H9 (cell line): ENCODE results near the gene ZBTB47. TPM values are rescaled to one million over a fixed set of nuclear protein-coding genes. Genes with fewer than 3 reads are reported as not detected.

ENCODE experiments used
- DNase-seq: peaks from one replicate; pipeline ENCODE4 v3.0.0-alpha.2; 2017
- H2AFZ ChIP-seq: one replicate; pipeline ENCODE4 v1.6.1; 2013; ENCODE audit warnings: mild to moderate bottlenecking, low read length, control low read depth, moderate library complexity
- H2AK5ac ChIP-seq: 2 replicates; pipeline ENCODE4 v1.6.1; 2013; ENCODE audit warnings: low read length, control low read depth, mixed read lengths; ENCODE audit not compliant: insufficient read length
- H2BK120ac ChIP-seq: one replicate; pipeline ENCODE4 v1.6.1; 2013; ENCODE audit warnings: low read depth, mild to moderate bottlenecking, low read length, control low read depth, inconsistent platforms; ENCODE audit not compliant: poor library complexity, severe bottlenecking
- H2BK12ac ChIP-seq: 2 replicates; pipeline ENCODE4 v1.6.1; 2013; ENCODE audit warnings: low read length, control low read depth, mixed read lengths, low read depth; ENCODE audit not compliant: insufficient read length
- H2BK15ac ChIP-seq: 2 replicates; pipeline ENCODE4 v1.6.1; 2013; ENCODE audit warnings: low read depth, low read length, control low read depth
- H2BK20ac ChIP-seq: one replicate; pipeline ENCODE4 v1.6.1; 2013; ENCODE audit warnings: low read depth, mild to moderate bottlenecking, low read length, control low read depth, inconsistent platforms; ENCODE audit not compliant: poor library complexity, severe bottlenecking
- H2BK5ac ChIP-seq: 2 replicates; pipeline ENCODE4 v1.6.1; 2013; ENCODE audit warnings: low read length, control low read depth, mixed read lengths; ENCODE audit not compliant: insufficient read length
- H3K14ac ChIP-seq: 2 replicates; pipeline ENCODE4 v1.6.1; 2013; ENCODE audit warnings: low read length, control low read depth; ENCODE audit not compliant: insufficient read depth
- H3K18ac ChIP-seq: 2 replicates; pipeline ENCODE4 v1.6.1; 2013; ENCODE audit warnings: low read depth, mild to moderate bottlenecking, mixed read lengths, low read length, control low read depth; ENCODE audit not compliant: insufficient read length
- H3K23ac ChIP-seq: 2 replicates; pipeline ENCODE4 v1.6.1; 2013; ENCODE audit warnings: low read length, control low read depth, mixed read lengths, low read depth; ENCODE audit not compliant: insufficient read length
- H3K23me2 ChIP-seq: 2 replicates; pipeline ENCODE4 v1.6.1; 2013; ENCODE audit warnings: low read depth, mild to moderate bottlenecking, mixed read lengths, low read length, control low read depth; ENCODE audit not compliant: insufficient read length, poor library complexity, severe bottlenecking
- H3K27ac ChIP-seq: 2 replicates; pipeline ENCODE4 v1.5.1; 2013; ENCODE audit warnings: low read length, control low read depth, mixed read lengths, low read depth; ENCODE audit not compliant: insufficient read length
- H3K27me3 ChIP-seq: 2 replicates; pipeline ENCODE4 v1.6.1; 2013; ENCODE audit warnings: low read length, control low read depth, inconsistent platforms; ENCODE audit not compliant: insufficient read depth
- H3K4ac ChIP-seq: 2 replicates; pipeline ENCODE4 v1.6.1; 2013; ENCODE audit warnings: low read depth, mild to moderate bottlenecking, control low read depth, inconsistent platforms, low read length, moderate library complexity
- H3K4me1 ChIP-seq: 2 replicates; pipeline ENCODE4 v1.6.1; 2013; ENCODE audit warnings: low read length, control low read depth, inconsistent platforms; ENCODE audit not compliant: insufficient read depth
- H3K4me2 ChIP-seq: 2 replicates; pipeline ENCODE4 v1.6.1; 2013; ENCODE audit warnings: low read length, control low read depth, mixed read lengths; ENCODE audit not compliant: insufficient read length, insufficient read depth
- H3K56ac ChIP-seq: 2 replicates; pipeline ENCODE4 v1.6.1; 2013; ENCODE audit warnings: low read depth, mild to moderate bottlenecking, mixed read lengths, low read length, control low read depth; ENCODE audit not compliant: insufficient read length
- H3K79me1 ChIP-seq: 2 replicates; pipeline ENCODE4 v1.6.1; 2013; ENCODE audit warnings: low read depth, mild to moderate bottlenecking, moderate library complexity, low read length, control low read depth, inconsistent platforms; ENCODE audit not compliant: insufficient read depth, poor library complexity, severe bottlenecking
- H3K79me2 ChIP-seq: 2 replicates; pipeline ENCODE4 v1.6.1; 2013; ENCODE audit warnings: low read length, control low read depth, inconsistent platforms; ENCODE audit not compliant: insufficient read depth
- H3K9ac ChIP-seq: 2 replicates; pipeline ENCODE4 v1.6.1; 2013; ENCODE audit warnings: low read length, control low read depth, mixed read lengths; ENCODE audit not compliant: insufficient read length; ENCODE audit errors: extremely low read depth
- H3K9me3 ChIP-seq: one replicate; pipeline ENCODE4 v1.6.1; 2013; ENCODE audit warnings: low read depth, low read length, inconsistent platforms; ENCODE audit not compliant: control insufficient read depth
- H3T11ph ChIP-seq: one replicate; pipeline ENCODE4 v1.6.1; 2013; ENCODE audit warnings: mild to moderate bottlenecking, low read length, control low read depth, inconsistent platforms
- H4K20me1 ChIP-seq: one replicate; pipeline ENCODE4 v1.6.1; 2013; ENCODE audit not compliant: control insufficient read depth, insufficient read length, insufficient read depth
- H4K5ac ChIP-seq: 2 replicates; pipeline ENCODE4 v1.6.1; 2013; ENCODE audit warnings: low read depth, mild to moderate bottlenecking, mixed read lengths, low read length, control low read depth; ENCODE audit not compliant: insufficient read length
- H4K8ac ChIP-seq: replicated peaks from 2 replicates; pipeline ENCODE4 v1.6.1; 2013; ENCODE audit warnings: low read length, control low read depth, mixed read lengths, low read depth; ENCODE audit not compliant: insufficient read length
- H4K91ac ChIP-seq: 2 replicates; pipeline ENCODE4 v1.6.1; 2013; ENCODE audit warnings: low read depth, mild to moderate bottlenecking, moderate library complexity, mixed read lengths, low read length, control low read depth; ENCODE audit not compliant: insufficient read length
- H3K27ac Mint-ChIP-seq, 3 experiments: 2 replicates in 2 of 3; 3 replicates in 1 of 3; pipeline ENCODE4 v1.8.0; 2020 to 2021; ENCODE audit warnings: mixed read lengths in 3 of 3, mild to moderate bottlenecking in 1 of 3, moderate library complexity in 1 of 3
- H3K27me3 Mint-ChIP-seq: 2 replicates; pipeline ENCODE4 v1.8.0; 2021; ENCODE audit warnings: low read depth, mild to moderate bottlenecking, moderate library complexity, mixed read lengths
- H3K36me3 Mint-ChIP-seq, 3 experiments: 2 replicates in 2 of 3; 3 replicates in 1 of 3; pipeline ENCODE4 v1.8.0; 2020 to 2021; ENCODE audit warnings: low read depth in 3 of 3, mixed read lengths in 3 of 3; ENCODE audit not compliant: insufficient read depth in 1 of 3
- H3K4me1 Mint-ChIP-seq, 2 experiments: 2 replicates each; pipeline ENCODE4 v1.8.0; 2020; ENCODE audit warnings: mixed read lengths in 2 of 2
- H3K4me3 Mint-ChIP-seq, 2 experiments: 2 replicates in 1 of 2; 3 replicates in 1 of 2; pipeline ENCODE4 v1.8.0; 2020 to 2021; ENCODE audit warnings: mild to moderate bottlenecking in 2 of 2, mixed read lengths in 2 of 2, moderate library complexity in 1 of 2
- H3K9me3 Mint-ChIP-seq, 2 experiments: 2 replicates in 1 of 2; 3 replicates in 1 of 2; pipeline ENCODE4 v1.8.0; 2020; ENCODE audit warnings: mild to moderate bottlenecking in 2 of 2, mixed read lengths in 2 of 2, moderate library complexity in 1 of 2
- CTCF ChIP-seq: fragments of 200-600 bp; sonication (generic); conservative IDR thresholded peaks from 3 replicates; pipeline ENCODE4 v1.8.0; 2021; ENCODE audit warnings: antibody characterized with exemption, mild to moderate bottlenecking
- WGBS: extraction: QIAGEN DNeasy Blood & Tissue Kit; methylation state at CpG from one replicate; pipeline ENCODE4 v1.1.7; 2013; ENCODE audit warnings: missing lambda C conversion rate, low lambda C conversion rate, mixed read lengths; ENCODE audit not compliant: insufficient read length; ENCODE audit errors: extremely low coverage; 5-methylcytosine and 5-hydroxymethylcytosine counted together
- total RNA-seq: library from RNA; stranded (reverse); gene quantifications from 2 replicates; pipeline ENCODE4 v1.2.1, GENCODE V29; 2021

The ZBTB47 gene
- total RNA-seq, 1 experiment from 2014 or later: 3.6 TPM

DNA sequence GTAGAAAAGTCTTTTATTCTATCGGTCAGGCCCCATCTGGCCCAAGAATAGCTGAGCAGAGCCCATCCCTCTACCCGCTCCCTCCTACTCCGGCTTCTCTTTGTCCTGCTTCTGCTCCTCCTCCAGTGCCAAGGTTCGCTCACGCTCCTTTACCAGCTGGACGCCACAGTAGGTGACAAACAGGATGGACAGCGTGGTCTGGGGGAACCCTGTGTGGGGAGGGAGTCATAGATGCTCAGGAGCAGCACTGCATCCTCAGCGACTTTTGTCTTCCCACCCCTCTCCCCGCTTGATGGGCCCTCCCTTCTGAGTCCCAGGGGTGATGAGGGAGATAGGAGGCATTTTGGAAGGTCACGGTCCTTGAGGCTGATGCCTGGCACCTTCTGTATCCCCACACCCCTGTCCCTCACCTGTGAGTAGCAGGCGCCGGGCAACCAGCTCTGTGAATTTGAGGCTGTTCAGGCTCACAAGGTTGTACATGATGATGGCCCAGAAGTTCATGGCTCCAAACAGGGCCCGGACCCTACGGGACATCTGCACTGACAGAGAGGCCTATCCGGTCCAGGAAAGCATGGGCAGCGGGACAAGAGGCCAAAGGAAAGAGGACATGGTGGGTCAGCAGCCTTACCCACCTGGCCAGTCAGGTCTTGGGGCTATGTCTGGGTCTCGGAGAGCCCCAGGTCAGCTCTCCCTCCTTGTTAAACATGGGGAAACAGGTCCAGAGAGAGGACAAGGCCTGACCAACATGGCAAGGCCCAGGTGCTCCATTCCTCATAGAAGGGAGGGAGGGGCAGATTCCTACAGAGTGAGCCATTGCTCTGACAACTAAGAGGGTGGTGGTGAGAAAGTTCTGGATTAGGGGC lies 39.4 kb downstream of the ZBTB47 start:
- no peak overlapping the region for H3K9ac ChIP-seq
- H3T11ph ChIP-seq: no peak overlapping the region
- H3K14ac ChIP-seq: no peak overlapping the region; the same call in 1 of the 2 replicates
- Mint-ChIP-seq H3K36me3 (no peaks in the 10 kb centered on the region; a peak in 1 of 7 replicates), H3K4me3 (no peak overlapping the region), H3K27me3 (peaks cover 9% of the 10 kb centered on the region), H3K4me1 (peaks cover 19 to 25% of the 10 kb centered on the region in 2 experiments), H3K9me3 (no peaks in the 10 kb centered on the region), H3K27ac (no peak overlapping the region)
- H3K4me2 ChIP-seq: no peak overlapping the region
- H3K18ac ChIP-seq: no peak overlapping the region
- TF ChIP-seq CTCF: no peak
- H4K91ac ChIP-seq: no peak overlapping the region
- no peak overlapping the region for H2BK120ac ChIP-seq
- H4K8ac ChIP-seq: no peak overlapping the region
- H3K27me3 ChIP-seq: no peaks in the 10 kb centered on the region; the same call in 1 of the 2 replicates
- H2AK5ac ChIP-seq: no peak overlapping the region
- no peak overlapping the region for H3K27ac ChIP-seq
- no peak overlapping the region for H2BK15ac ChIP-seq
- H3K79me1 ChIP-seq: no peaks in the 10 kb centered on the region
- no peaks in the 10 kb centered on the region for H3K79me2 ChIP-seq
- H2BK12ac ChIP-seq: no peak overlapping the region
- no peaks in the 10 kb centered on the region for H3K9me3 ChIP-seq
- no peaks in the 10 kb centered on the region for H3K23me2 ChIP-seq
- WGBS: no CpG with 5 or more reads among the region's 17 CpGs
- no peak overlapping the region for H3K23ac ChIP-seq
- no peaks in the 10 kb centered on the region for H4K20me1 ChIP-seq
- H3K4me1 ChIP-seq: no peaks in the 10 kb centered on the region; the same call in 1 of the 2 replicates
- DNase-seq: no peak
- H2BK20ac ChIP-seq: no peak overlapping the region
- no peak overlapping the region for H2AFZ ChIP-seq
- H2BK5ac ChIP-seq: no peak overlapping the region
- H4K5ac ChIP-seq: no peak overlapping the region
- no peak overlapping the region for H3K56ac ChIP-seq
- no peak overlapping the region for H3K4ac ChIP-seq
